GM23338 (cell line): ENCODE measurements around the gene ADI1. TPM values are rescaled to one million over a fixed set of nuclear protein-coding genes. Genes with fewer than 3 reads are reported as not detected.

Source experiments
- ATAC-seq: fragments of 200-7000 bp; cut with Tn5 transposase; 3 replicates; pipeline ENCODE4 v1.9.1; 2020
- DNase-seq: peaks from one replicate; pipeline ENCODE4 v3.0.0-alpha.2; 2015; ENCODE audit warnings: low spot score
- H2AFZ ChIP-seq: fragments of 200-600 bp; sonication (generic); 2 replicates; pipeline ENCODE4 v1.8.0; 2016; ENCODE audit warnings: antibody characterized with exemption, mild to moderate bottlenecking, moderate library complexity
- H3F3A ChIP-seq: fragments of 200-600 bp; sonication (generic); replicated peaks from 2 replicates; pipeline ENCODE4 v1.8.0; 2017; ENCODE audit warnings: antibody characterized with exemption, mixed run types, low read depth
- H3K27ac ChIP-seq: fragments of 200-600 bp; sonication (generic); 2 replicates; pipeline ENCODE4 v1.6.1; 2016; ENCODE audit warnings: low read depth
- H3K27me3 ChIP-seq: fragments of 200-600 bp; sonication (generic); 2 replicates; pipeline ENCODE4 v1.8.0; 2016; ENCODE audit warnings: mild to moderate bottlenecking, mixed run types, moderate library complexity; ENCODE audit not compliant: insufficient read depth
- H3K36me3 ChIP-seq: fragments of 200-600 bp; sonication (generic); 2 replicates; pipeline ENCODE4 v1.8.0; 2016; ENCODE audit warnings: mild to moderate bottlenecking; ENCODE audit not compliant: insufficient read depth
- H3K4me1 ChIP-seq: fragments of 200-600 bp; sonication (generic); 2 replicates; pipeline ENCODE4 v1.8.0; 2016; ENCODE audit warnings: mild to moderate bottlenecking, moderate library complexity; ENCODE audit not compliant: insufficient read depth
- H3K4me2 ChIP-seq: fragments of 200-600 bp; sonication (generic); 2 replicates; pipeline ENCODE4 v1.7.1; 2017; ENCODE audit warnings: mixed run types
- H3K4me3 ChIP-seq: fragments of 200-600 bp; sonication (generic); 2 replicates; pipeline ENCODE4 v1.6.1; 2016; ENCODE audit warnings: mixed run types
- H3K79me2 ChIP-seq: fragments of 200-600 bp; sonication (generic); replicated peaks from 2 replicates; pipeline ENCODE4 v1.8.0; 2017; ENCODE audit warnings: mild to moderate bottlenecking; ENCODE audit not compliant: insufficient read depth
- H3K9me2 ChIP-seq: fragments of 200-600 bp; sonication (generic); 2 replicates; pipeline ENCODE4 v1.8.0; 2017; ENCODE audit not compliant: insufficient read depth
- H4K20me1 ChIP-seq: fragments of 200-600 bp; sonication (generic); replicated peaks from 2 replicates; pipeline ENCODE4 v1.8.0; 2017; ENCODE audit warnings: mild to moderate bottlenecking; ENCODE audit not compliant: insufficient read depth
- H3K27ac Mint-ChIP-seq: 2 replicates; pipeline ENCODE4 v1.8.0; 2020; ENCODE audit warnings: inconsistent platforms, mild to moderate bottlenecking, moderate library complexity, mixed read lengths
- H3K27me3 Mint-ChIP-seq: 3 replicates; pipeline ENCODE4 v1.8.0; 2022; ENCODE audit warnings: low read depth, mild to moderate bottlenecking, moderate library complexity, mixed read lengths, inconsistent platforms; ENCODE audit not compliant: insufficient read depth, poor library complexity
- H3K36me3 Mint-ChIP-seq: 3 replicates; pipeline ENCODE4 v1.8.0; 2021; ENCODE audit warnings: low read depth, mild to moderate bottlenecking, inconsistent platforms, moderate library complexity, mixed read lengths
- H3K4me1 Mint-ChIP-seq: 3 replicates; pipeline ENCODE4 v1.8.0; 2020; ENCODE audit warnings: mild to moderate bottlenecking, inconsistent platforms, mixed read lengths
- H3K4me3 Mint-ChIP-seq: 3 replicates; pipeline ENCODE4 v1.8.0; 2021; ENCODE audit warnings: moderate library complexity, mild to moderate bottlenecking, inconsistent platforms, mixed read lengths
- H3K9me3 Mint-ChIP-seq: 3 replicates; pipeline ENCODE4 v1.8.0; 2020; ENCODE audit warnings: moderate library complexity, mild to moderate bottlenecking, inconsistent platforms, mixed read lengths
- CREB1 ChIP-seq: fragments of 250-450 bp; sonication (Bioruptor Pico); IDR thresholded peaks from 2 replicates; pipeline ENCODE4 v1.5.0; 2020; ENCODE audit warnings: low read depth, mild to moderate bottlenecking, moderate library complexity
- CTCF ChIP-seq, 2 experiments: fragments of 200-600 bp in 1 of 2; sonication (generic) in 1 of 2; conservative IDR thresholded peaks; 2 replicates each; pipeline versions ENCODE4 v1.5.1 to v1.6.1; 2016 to 2017; ENCODE audit warnings: antibody characterized with exemption in 2 of 2, low read depth in 2 of 2, mild to moderate bottlenecking in 2 of 2, moderate library complexity in 1 of 2
- ETS1 ChIP-seq: IDR thresholded peaks from 2 replicates; pipeline ENCODE4 v1.6.1; 2016; ENCODE audit warnings: antibody characterized with exemption
- EZH2 ChIP-seq: fragments of 200-600 bp; sonication (generic); IDR thresholded peaks from one replicate; pipeline ENCODE4 v1.8.0; 2017; ENCODE audit warnings: antibody characterized with exemption, mild to moderate bottlenecking, low read depth; ENCODE audit not compliant: unreplicated experiment
- EZH2phosphoT487 ChIP-seq: fragments of 200-600 bp; sonication (generic); IDR thresholded peaks from one replicate; pipeline ENCODE4 v1.8.1; 2018; ENCODE audit warnings: antibody characterized with exemption; ENCODE audit not compliant: unreplicated experiment
- JUNB ChIP-seq: IDR thresholded peaks from one replicate; pipeline ENCODE4 v1.6.1; 2016; ENCODE audit warnings: antibody characterized with exemption; ENCODE audit not compliant: unreplicated experiment
- NANOG ChIP-seq: IDR thresholded peaks from 2 replicates; pipeline ENCODE4 v1.6.1; 2016; ENCODE audit warnings: antibody characterized with exemption, borderline replicate concordance
- POLR2AphosphoS5 ChIP-seq: IDR thresholded peaks from 2 replicates; pipeline ENCODE4 v1.6.1; 2016; ENCODE audit warnings: antibody characterized with exemption, low read depth
- REST ChIP-seq: IDR thresholded peaks from one replicate; pipeline ENCODE4 v1.6.1; 2018; ENCODE audit warnings: antibody characterized with exemption; ENCODE audit not compliant: unreplicated experiment
- ZNF114 ChIP-seq: fragments of 250-450 bp; sonication (Bioruptor Pico); IDR thresholded peaks from 2 replicates; pipeline ENCODE4 v1.5.0; 2020; ENCODE audit warnings: mild to moderate bottlenecking, moderate library complexity
- ZNF331 ChIP-seq: fragments of 250-450 bp; sonication (Bioruptor Pico); IDR thresholded peaks from 2 replicates; pipeline ENCODE4 v1.5.0; 2020; ENCODE audit warnings: low read depth, mild to moderate bottlenecking, moderate library complexity
- ZNF462 ChIP-seq: fragments of 250-450 bp; sonication (Bioruptor Pico); IDR thresholded peaks from 2 replicates; pipeline ENCODE4 v1.5.0; 2020; ENCODE audit warnings: mild to moderate bottlenecking, moderate library complexity
- polyA plus RNA-seq: library from polyadenylated mRNA; unstranded; fragments of >200 nt; fragmentation: Nextera tagmentation; extraction: Ambion mirVana; gene quantifications from 2 replicates; pipeline ENCODE4 v1.2.1, GENCODE V29; 2016
- total RNA-seq: library from RNA; depleted of rRNA; stranded (reverse); fragments of >200 nt; shearing (Covaris generic); gene quantifications from 2 replicates; pipeline ENCODE4 v1.2.3, GENCODE V29; 2014

Gene ADI1
- total and polyA plus RNA-seq, 2 experiments from 2014 or later = 16.3 to 31.9 TPM

GRCh38 chr2:3487028-3487425 lies 32.3 kb downstream of the ADI1 start:
- TF ChIP-seq REST = no peak
- no peak for TF ChIP-seq JUNB
- no peak for TF ChIP-seq EZH2
- TF ChIP-seq ZNF462 (CRISPR knock-in tag) = no peak
- no peak for TF ChIP-seq ZNF114 (CRISPR knock-in tag)
- TF ChIP-seq POLR2AphosphoS5 = no peak
- no peak for TF ChIP-seq ETS1
- TF ChIP-seq CREB1 (CRISPR knock-in tag) = no peak
- no peak for TF ChIP-seq ZNF331 (CRISPR knock-in tag)
- no peak for TF ChIP-seq NANOG
- TF ChIP-seq EZH2phosphoT487 = no peak
- TF ChIP-seq CTCF (conservative IDR thresholded peaks at IDR 0.05; ENCODE audit: low read depth in 2 of 2) = no peak
- no peak for DNase-seq
- peaks cover 16% of the 10 kb centered on the region for H3K9me3 Mint-ChIP-seq

More at GRCh38 chr2:3487028-3487425, 32.3 kb downstream of the ADI1 start:
- Histone ChIP-seq H3K4me1 (no peaks in the 10 kb centered on the region; the same call in 1 of the 2 replicates), H3K79me2 (no peaks in the 10 kb centered on the region), H3K9me2 (no peaks in the 10 kb centered on the region), H2AFZ (no peak overlapping the region), H3K4me3 (no peak overlapping the region), H3K36me3 (no peaks in the 10 kb centered on the region), H3K27me3 (no peaks in the 10 kb centered on the region), H3F3A (no peaks in the 10 kb centered on the region), H3K4me2 (no peak overlapping the region), H3K27ac (no peak overlapping the region), H4K20me1 (no peaks in the 10 kb centered on the region)
- Mint-ChIP-seq H3K36me3 (peaks cover 25% of the 10 kb centered on the region), H3K27me3 (peaks cover 7% of the 10 kb centered on the region), H3K27ac (no peak overlapping the region), H3K4me3 (no peak overlapping the region), H3K4me1 (peaks cover 14% of the 10 kb centered on the region)
- ATAC-seq = no peak
